Skin epidermis (tissue), 12 donors: ENCODE results near the gene DHRS1.

ENCODE experiments used
- H3K27ac ChIP-seq, 21 experiments: fragments of 200-600 bp; sonication (generic) in 11 of 21; one replicate each; pipeline ENCODE4 v1.5.0; 2020; ENCODE audit warnings: mild to moderate bottlenecking in 3 of 21, inconsistent platforms in 2 of 21, moderate library complexity in 2 of 21
- H3K4me3 ChIP-seq, 7 experiments: fragments of 200-600 bp; sonication (generic) in 2 of 7; one replicate each; pipeline ENCODE4 v1.5.0; 2020; ENCODE audit warnings: inconsistent platforms in 2 of 7, mild to moderate bottlenecking in 2 of 7, moderate library complexity in 1 of 7

DHRS1 gene

DNA sequence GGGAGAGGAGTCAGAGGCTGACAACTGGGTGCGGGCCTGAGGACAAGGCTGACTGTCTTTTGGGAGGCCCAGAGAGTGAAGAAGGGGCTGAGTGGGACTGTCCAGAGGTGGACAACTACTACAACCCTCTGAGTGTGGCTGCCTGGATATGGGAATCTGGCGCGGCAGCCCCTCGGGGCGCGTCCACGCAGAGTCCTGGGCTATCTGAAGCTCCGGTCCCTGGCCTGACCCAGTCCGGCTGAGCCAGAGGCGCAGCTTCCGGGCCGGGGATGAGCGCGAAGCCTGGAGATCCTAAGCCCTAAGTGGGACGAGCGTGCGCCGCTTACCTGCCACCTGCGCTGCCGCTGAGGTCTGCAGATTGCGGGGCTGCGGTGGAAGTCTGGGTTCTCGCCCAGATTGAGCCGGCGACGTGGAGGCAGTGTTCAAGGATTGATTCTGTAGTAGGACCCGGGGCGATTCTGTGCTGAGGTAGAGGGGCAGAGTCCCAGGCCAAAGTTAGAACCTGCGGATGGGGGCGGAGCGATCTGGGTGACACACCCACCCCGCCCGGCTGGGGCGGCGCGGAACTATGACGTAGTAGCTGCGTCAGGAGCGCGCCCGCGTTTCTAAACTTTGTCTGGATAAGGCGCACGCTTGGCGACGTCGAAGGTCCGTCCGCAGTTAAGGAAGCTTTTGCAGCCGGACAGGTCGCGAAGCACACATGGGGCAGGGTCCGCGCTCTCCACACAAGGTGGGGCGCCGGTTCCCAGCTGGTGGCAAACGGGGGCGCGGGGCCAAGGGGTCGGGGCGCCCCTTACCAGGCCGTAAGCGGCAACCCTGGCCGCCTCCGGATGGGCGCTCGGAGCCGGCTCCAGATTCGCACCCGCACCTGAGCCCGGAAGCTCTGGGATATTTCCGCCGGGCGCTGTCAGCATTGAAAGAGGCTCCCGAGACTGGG, at the start of gene DHRS1, which contains the start of gene NOP9:
TSS of gene DHRS1 (minus strand) at position 526 of the 937 bp plus-strand sequence. CDS start 674 bp downstream, outside the sequence.
TSS of gene NOP9 (plus strand) at position 596 of the 937 bp plus-strand sequence. CDS start at position 701, 105 bp downstream.
- Histone ChIP-seq H3K4me3 (peak within 1 kb of the TSS; percentile 63 to 87 (median 74)), H3K27ac (peak within 1 kb of the TSS; percentile 61 to 98 (median 91))

- H3K4me3 ChIP-seq, result no peak overlapping the region
- H3K27ac ChIP-seq, result no peak overlapping the region
Measured at GRCh38 chr14:24348186-24348585, 48.6 kb upstream of the DHRS1 start.

DNA sequence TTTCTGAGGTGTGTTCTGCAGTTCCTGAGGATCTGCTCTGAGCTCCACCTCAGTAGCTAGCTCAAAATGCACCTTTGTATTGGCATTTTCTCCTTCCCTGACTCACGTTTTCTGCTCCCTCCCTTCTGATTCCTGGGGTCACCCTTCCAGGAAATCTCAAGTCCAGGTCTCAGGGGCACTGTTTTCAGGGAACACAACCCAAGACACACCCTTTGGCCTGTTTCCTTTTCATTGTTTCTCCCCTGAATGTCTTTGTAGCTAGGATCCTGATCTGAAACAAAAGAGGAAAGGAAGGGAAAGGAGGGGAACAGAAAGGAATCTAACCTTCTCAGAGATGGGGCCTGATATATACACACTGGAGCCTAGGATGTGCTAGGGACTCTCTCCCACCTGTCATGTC, 47.6 kb upstream of the DHRS1 start:
- Histone ChIP-seq H3K27ac (peak overlapping the region in 1 of 21 experiments; percentile 18), H3K4me3 (no peak overlapping the region)

GRCh38 chr14:24343795-24344660, 44.4 kb upstream of the DHRS1 start:
- Histone ChIP-seq H3K27ac (no peak overlapping the region), H3K4me3 (no peak overlapping the region)

GRCh38 chr14:24342889-24343288, 43.3 kb upstream of the DHRS1 start:
- no peak overlapping the region for H3K27ac ChIP-seq
- H3K4me3 ChIP-seq, result no peak overlapping the region

- H3K27ac ChIP-seq, result no peak overlapping the region
Measured at GRCh38 chr14:24340606-24341005, 41.0 kb upstream of the DHRS1 start.

DNA sequence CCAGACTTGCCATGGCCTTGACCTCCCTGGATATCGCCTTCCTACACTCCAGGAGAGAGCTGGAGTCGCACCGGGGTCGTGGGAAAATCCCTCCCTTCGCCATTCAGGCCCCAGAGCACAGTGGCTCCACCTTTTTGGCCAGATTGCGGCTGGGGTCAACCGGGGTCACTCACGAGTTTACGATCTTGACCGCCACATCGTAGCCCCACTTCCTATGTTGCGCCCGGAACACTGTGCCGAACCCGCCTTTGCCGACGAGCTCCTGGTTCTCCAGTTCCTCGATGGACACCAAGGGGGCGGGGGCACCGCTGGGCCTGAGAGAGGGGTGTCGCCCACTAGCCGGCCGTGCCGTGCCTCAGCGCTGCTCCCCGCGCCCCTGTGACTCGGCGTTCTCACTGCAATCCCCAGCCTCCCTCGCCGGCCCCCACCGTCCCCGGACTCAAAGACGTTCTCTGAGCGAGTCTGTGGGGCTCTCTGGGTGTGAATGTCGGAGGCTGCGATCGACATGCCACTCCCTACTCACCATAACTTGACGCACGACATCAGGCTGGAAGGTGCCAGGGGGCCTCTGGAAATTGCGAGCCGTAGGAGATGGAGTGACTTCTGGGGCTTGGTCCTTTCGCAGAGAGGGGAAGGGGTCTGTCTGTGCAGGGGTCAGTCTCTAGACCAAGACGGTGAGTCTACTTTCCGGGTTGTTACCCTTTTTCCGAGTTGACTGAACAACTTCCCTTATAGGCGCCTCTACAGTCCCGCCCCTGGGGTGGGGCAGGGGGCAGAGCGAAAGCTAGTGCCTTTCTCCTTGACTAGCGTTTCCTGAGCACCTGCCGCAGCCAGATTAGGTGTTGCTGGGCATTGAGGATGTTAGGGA, 39.9 kb upstream of the DHRS1 start, which contains the start of gene RIPK3:
TSS of gene RIPK3 (minus strand) at position 708 of the 868 bp plus-strand sequence. CDS start at position 543, 165 bp downstream.
- peak within 1 kb of the TSS in 20 of 21 experiments; percentile 26 to 90 (median 80) for H3K27ac ChIP-seq
- H3K4me3 ChIP-seq, result peak within 1 kb of the TSS; percentile 39 to 70 (median 53)

More at GRCh38 chr14:24340606-24341005, 41.0 kb upstream of the DHRS1 start:
- no peak overlapping the region for H3K4me3 ChIP-seq

DNA sequence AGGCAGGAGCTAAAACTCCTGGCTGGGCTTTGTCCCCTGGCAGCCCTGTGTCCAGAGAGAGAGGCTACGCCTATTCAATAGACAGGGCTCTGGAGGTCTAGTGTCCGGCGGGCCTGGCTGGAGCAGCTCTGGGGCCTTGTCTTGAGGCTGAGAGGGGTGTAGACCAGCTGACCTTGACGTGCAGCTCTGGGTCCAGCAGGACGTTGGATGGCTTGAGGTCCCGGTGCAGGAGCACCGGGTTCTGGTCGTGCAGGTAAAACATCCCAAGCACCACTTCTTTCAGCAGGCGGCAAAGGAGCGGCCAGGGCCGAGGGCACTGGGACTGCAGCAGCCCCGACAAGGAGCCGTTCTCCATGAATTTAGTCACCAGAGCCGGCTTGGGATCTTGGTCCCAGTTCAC, 39.3 kb upstream of the DHRS1 start:
- peak overlapping the region in 12 of 21 experiments; percentile 48 to 90 (median 81) for H3K27ac ChIP-seq
- peak overlapping the region; percentile 39 to 70 (median 53) for H3K4me3 ChIP-seq

- H3K27ac ChIP-seq, result no peak overlapping the region
- no peak overlapping the region for H3K4me3 ChIP-seq
Measured at GRCh38 chr14:24337824-24338175, 38.2 kb upstream of the DHRS1 start.

DNA sequence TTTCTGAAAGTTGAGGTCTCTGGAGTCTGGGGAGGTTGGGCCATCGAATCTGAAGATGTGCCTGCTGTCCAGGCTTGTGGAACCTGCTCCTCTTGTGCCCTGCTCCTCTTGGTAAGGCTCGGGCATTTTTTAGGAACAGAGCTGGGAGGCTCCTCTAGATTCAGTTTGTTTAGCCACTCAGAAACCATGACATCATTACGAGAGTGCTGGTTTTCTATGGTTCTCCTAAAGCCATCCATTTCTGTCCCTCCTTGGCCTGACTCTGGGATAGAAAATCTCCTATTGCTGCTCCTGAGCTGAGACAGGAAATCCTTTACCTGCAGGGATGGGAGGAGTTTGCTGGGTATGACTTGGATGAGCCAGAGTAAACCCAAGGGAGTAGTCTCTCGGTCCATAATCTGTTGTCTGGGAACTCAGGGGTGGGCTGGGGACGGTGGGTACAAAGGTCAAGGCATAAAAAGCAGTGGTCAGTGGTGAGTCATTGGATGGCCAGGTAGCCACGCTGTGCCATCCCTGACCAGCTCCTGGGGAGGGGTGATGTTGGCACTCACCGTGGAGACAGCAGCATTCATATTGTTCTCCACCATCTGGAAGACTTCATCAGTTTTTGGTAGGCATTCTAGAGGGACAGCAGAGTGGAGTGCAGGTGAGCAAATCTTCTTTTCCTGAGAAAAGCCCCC, 37.7 kb upstream of the DHRS1 start:
- Histone ChIP-seq H3K27ac (no peak overlapping the region), H3K4me3 (no peak overlapping the region)

- Histone ChIP-seq H3K4me3 (peak overlapping the region in 4 of 7 experiments; percentile 33 to 43 (median 38)), H3K27ac (peak overlapping the region in 17 of 21 experiments; percentile 30 to 87 (median 71))
Measured at GRCh38 chr14:24335461-24336171, 36.0 kb upstream of the DHRS1 start.

DNA sequence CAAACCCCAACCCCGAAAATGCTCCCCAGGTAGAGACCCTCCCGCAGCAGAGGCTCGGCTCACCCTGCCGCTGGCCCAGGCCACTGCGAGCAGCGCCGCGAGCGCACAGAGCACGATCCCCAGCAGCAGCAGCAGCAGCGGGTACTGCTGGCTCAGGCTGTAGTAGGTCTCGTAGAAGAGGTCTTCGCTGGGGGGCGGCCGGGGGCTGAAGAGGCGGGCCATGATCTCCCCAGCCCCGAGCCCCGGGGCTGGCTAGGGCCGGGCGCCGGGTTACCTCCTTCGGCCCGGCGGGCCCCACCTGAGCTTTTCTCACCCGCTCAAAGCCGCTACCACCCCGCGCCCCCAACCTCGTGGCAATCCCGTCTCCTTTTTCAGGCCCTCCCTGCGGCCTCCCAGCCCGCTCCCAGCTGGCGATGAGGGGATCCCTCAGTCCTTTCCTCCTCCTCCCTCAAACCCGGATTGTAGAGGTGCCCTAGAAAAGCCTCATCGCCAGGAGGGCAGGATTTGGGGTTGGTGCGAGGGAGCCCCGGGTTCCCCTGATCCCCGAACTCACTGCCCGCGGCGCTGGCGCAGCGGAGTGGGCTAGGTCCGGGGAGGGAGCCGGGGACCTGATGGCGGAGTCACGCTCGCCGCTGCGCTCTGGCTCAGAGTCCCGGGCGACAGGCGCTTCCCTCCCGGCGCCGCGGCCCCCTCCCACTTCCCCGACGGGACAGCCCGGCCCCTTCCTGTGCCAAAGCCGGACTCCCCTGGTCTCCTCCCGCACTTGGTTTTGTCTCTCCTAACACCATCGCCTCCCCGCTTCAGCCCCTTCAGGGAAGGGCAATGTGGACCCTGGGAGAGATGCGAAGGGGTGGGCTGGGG, 35.1 kb upstream of the DHRS1 start, which contains the start of gene ADCY4:
TSS of gene ADCY4 (minus strand) at position 641 of the 861 bp plus-strand sequence. CDS start at position 222, 419 bp downstream.
- peak within 1 kb of the TSS; percentile 24 to 43 (median 39) for H3K4me3 ChIP-seq
- H3K27ac ChIP-seq, result peak within 1 kb of the TSS; percentile 20 to 87 (median 70)

GRCh38 chr14:24332268-24332993, 32.9 kb upstream of the DHRS1 start:
- Histone ChIP-seq H3K4me3 (peak overlapping the region in 5 of 7 experiments; percentile 1 to 32 (median 9)), H3K27ac (peak overlapping the region in 1 of 21 experiments; percentile 29)

DNA sequence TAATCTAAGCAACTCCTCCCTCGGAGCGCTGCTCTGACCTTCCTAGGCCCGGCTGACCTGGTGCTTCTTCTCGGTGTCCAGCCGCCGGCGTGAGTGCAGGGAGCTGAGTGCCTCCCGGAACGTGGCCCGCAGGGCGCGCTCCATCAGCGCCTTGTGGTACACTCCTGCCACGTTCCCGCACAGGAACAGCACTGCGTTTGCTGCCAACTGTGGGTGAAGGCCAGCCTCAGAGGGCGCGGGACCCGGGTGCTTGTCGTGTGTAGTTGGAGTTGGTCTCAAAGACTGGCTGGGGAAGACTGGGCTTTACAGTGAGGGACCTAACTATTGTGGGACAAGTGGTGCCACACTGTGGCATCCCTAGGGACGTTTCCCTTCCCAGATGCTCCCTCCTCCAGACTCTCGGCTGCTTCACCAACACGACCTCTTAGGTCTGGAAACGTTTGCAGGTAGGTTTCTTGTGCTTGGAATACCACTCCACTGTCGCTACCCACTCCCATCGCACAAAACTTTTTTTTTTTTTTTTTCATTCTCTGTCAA, 32.2 kb upstream of the DHRS1 start:
- H3K4me3 ChIP-seq, result no peak overlapping the region
- H3K27ac ChIP-seq, result no peak overlapping the region

DNA sequence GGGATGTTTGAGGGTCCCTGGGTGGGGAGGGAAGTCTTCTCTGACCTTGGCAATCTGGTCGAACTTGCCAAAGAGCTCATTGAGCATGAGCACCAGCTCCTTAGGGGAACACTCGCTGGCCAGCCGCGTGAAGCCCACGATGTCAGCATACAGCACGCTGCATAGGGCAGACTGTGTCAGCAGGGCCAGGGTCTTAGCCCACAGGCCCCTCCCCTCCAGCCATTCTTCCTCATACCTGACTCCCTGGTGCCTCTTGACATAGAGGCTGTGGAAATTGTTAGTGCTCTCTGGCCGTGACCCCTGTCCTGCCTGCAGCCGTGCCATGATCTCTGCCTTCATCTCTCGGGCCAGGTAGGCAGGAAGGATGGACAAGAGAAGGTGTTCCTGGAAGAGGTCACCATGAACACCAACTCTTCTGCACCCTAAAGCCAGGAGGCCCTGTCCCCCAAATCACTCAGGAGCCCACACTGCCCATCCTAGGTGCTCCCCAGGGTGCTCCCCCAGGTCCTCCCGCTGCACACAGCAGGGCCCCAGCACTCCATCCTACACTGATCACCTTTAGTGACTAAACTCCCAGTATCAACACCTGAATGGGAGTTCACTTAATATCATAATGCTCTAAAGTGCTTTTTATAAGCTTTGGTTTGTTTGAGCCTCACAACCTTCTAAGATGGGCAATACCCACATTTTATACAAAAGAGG, 31.5 kb upstream of the DHRS1 start:
- no peak overlapping the region for H3K27ac ChIP-seq
- H3K4me3 ChIP-seq, result no peak overlapping the region
